Measurements from ENCODE around the gene MESD.

GRCh38 chr15:80957976-80958375 lies 31.6 kb downstream of the MESD start:
- TF ChIP-seq CTCF (IDR thresholded peaks at IDR 0.05): no peak
- TF ChIP-seq ZFX (IDR thresholded peaks at IDR 0.05; ENCODE audit: borderline replicate concordance): no peak
